MV-4-11 (cell line): ENCODE results near the gene AXIN1.
"Not testable (repeated sequence)": the region's sequence is repeated elsewhere in the genome, so short reads cannot be mapped to it uniquely, and the experiment has no call there.

Experiments used
- DNase-seq: peaks from one replicate; lab custom pipeline; 2025; lab: John Stamatoyannopoulos, UW

The AXIN1 gene

DNA sequence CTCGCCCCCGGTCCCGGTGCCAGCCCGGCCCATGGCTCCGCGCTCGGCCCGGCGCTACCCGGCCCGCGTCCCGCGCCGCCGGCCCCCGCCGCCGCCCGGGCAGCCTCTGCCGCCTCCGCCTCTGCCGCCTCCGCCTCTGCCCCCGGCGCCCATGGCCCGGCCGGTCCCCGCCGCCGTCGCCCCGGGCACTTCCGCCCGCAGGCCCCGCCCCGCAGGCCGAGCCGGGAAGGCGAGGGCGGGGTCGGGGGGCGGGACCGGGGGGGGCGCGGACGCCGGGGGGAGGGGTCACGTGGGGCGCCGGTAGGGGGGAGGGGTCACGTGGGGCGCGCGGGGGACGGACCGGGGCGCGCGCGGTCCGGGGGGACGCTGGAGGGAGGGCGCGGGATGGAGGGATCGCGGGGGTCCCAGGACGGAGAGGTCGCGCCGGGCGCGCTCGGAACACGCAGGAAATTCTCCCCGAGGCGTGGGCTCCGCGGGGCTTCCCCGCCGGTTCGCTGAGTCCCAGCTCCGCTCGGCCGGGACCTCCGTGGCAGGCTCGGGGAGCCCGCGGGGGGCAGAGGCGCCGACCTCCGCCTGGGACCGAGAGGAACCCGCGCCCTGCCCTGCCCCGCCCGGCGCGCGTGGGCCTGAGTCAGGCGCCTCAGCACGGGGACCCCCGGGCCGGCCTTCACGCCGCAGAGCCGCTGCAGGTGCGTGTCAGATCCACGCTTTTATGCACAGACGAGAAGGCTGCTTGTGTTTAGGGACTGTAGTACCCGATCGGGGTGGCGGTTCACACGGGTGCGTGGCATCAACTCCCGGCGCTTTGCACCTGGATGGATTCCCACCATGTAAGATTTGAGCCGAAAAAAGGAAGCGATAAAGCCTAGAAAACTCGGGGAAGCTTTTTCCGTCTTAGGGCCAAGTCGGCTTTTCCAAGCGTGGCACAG lies 29.5 kb upstream of the AXIN1 start, which contains the start of gene PGAP6:
PGAP6 (minus strand) TSS at position 190 of the 929 bp plus-strand sequence; CDS start at position 33, 157 bp downstream.
- peak; percentile 26 for DNase-seq

GRCh38 chr16:381012-381788 lies 28.7 kb upstream of the AXIN1 start:
- DNase-seq: no peak

DNA sequence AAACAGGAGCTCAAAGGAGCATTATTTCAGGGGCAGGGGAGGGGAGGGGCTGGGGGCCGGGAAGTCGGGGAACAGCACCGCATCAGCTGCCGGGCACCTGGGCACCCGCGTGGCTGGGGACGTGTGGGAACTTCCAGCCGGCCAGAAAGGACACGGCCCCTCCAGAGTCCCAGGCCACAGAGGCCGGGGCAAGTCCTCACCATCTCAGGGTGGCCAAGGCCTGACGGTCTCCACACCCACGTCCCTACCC lies 28.2 kb upstream of the AXIN1 start:
- DNase-seq: no peak

DNA sequence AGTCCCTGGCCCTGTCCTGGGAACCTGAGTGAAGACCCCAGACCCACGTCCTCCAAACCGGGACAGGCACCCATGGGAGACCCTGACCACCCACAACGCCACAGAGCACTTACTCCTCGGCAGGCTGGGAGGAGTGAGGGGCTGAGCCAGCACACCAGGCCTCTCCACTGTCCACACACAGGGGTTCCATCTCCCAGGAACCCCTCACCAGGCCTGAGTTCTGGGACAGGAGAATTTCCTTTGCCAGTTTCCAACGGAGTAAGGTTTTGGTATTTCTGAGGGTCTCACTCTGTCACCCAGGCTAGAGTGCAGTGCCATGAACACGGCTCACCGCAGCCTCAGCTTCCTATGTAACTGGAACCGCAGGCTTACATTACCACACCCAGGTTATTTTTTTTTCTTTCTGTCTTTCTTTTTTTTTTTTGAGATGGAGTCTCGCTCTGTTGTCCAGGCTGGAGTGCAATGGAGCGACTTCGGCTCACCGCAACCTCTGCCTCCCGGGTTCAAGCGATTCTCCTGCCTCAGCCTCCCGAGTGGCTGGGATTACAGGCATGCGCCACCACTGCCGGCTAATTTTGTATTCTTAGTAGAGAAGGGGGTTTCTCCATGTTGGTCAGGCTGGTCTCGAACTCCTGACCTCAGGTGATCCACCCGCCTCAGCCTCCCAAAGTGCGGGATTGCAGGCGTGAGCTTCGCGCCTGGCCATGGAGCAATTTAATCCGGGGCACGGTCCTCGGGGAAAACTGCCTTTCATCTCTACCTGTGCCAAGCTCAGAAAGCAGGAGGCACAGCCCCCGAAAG lies 27.6 kb upstream of the AXIN1 start:
- DNase-seq: no peak

- DNase-seq: no peak
Observed at GRCh38 chr16:379183-379960, 26.8 kb upstream of the AXIN1 start.

GRCh38 chr16:378821-379182 lies 26.3 kb upstream of the AXIN1 start:
- DNase-seq: no peak

GRCh38 chr16:378113-378820 lies 25.7 kb upstream of the AXIN1 start:
- not testable (repeated sequence) for DNase-seq

GRCh38 chr16:377419-377951 lies 25.0 kb upstream of the AXIN1 start:
- no peak for DNase-seq

GRCh38 chr16:376817-377418 lies 24.4 kb upstream of the AXIN1 start:
- no peak for DNase-seq

- DNase-seq: no peak
Observed at GRCh38 chr16:375927-376816, 23.6 kb upstream of the AXIN1 start.

DNA sequence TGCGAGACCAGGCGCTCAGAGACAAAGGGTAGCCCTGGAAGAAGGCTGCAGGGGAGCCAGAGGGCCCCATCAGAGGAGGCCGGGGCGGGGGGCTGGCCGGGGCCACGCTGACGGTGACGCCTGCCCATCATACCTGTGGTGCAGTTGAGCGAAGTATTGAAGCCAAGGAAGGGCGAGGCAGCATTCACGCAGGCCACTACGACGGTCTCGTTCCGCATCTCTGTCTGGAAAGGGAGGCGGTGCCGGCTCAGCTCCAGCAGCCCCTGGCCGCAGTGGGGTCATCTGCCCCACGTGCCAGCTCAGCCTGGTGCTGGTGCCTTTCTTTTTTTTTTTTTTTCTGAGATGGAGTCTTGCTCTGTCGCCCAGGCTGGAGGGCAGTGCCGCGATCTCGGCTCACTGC lies 22.7 kb upstream of the AXIN1 start:
- DNase-seq: no peak

DNA sequence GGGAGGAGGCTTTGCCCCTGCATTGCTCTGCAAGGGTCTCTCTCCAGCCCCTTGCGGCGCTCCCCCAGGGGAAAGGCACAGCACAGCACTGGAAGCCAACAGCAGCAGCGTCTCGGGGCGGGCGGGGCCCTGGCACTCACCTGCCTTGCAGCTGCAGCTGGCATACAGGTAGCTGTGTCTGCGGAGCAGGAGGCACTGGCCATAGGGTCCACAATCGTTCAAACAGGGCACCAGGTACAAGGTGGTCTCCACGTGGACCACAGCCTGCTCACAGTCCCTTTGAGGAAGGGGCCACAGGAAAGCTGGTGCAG lies 22.0 kb upstream of the AXIN1 start:
- no peak for DNase-seq

GRCh38 chr16:373848-374615 lies 21.5 kb upstream of the AXIN1 start:
- DNase-seq: no peak

GRCh38 chr16:373020-373598 lies 20.6 kb upstream of the AXIN1 start:
- DNase-seq: no peak

DNA sequence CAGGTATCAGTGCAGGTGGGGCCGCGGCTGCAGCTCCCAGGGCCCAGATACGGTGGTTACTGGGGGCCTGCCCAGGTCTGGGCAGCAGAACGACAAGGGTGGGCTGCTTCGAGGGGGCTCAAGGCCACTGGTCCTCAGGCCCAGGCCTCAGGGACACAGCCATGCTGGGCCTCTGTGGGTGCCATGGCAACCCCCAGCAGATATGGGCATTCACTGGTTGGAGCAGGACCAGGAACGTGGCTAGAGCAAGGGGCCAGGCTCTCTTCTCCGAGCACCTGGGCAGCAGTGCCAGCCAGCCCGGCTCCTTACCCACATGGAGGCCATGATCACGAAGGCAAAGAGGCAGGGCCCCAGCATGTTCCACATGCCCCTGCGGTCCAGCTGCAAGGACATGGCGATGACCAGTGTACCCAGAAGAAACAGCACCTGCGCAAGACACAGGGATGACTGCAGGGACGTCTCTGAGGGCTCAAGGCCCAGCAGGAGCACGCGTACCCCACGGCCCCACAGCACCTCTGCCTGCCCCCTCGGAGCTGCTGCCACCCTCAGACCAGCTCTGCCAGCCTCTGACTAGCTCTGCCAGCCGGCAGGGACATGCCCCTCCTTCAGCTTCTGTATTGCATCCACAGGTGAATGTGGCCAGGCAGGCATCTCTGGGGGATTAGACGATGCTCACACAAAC lies 19.9 kb upstream of the AXIN1 start:
- no peak for DNase-seq

GRCh38 chr16:371515-372301 lies 19.2 kb upstream of the AXIN1 start:
- DNase-seq: no peak

DNA sequence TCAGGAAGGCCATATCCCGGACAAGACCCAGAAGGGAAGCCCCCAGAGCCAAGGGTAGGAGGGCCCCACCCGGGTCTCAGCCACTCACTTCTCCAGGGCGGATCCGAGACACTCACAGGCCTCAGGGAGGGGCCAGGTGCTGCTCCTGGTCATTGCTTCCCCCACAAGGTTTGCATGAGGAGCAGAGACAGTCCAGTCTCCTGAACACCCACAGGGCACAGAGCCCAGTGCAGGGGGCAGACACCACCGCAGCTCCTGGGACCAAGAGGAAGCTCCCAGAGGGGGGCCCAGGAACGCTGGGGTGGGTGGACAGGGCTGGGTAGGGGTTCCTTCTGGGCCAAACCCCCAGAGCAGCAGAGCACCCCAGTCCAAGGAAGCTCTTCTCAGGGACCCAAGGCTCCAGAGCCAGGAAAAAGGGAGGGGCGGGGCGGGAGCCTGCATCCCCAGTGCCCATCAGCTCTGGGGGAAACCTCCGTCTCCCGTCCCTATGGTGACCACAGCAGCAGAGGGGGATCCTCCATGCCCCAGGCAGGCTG lies 18.5 kb upstream of the AXIN1 start:
- DNase-seq: no peak
